Coronary artery (tissue), 2 donors: ENCODE results near the gene ACTMAP.

Experiments
- DNase-seq: peaks from one replicate; pipeline ENCODE4 v3.0.0-alpha.2; 2017; ENCODE audit warnings: low spot score
- H3K27ac ChIP-seq, 2 donors: fragments of 200-600 bp; sonication (generic); one replicate each; pipeline ENCODE4 v1.5.1; 2016 to 2019
- H3K4me3 ChIP-seq: fragments of 200-600 bp; sonication (generic); 2 replicates; pipeline ENCODE4 v1.5.1; 2016; ENCODE audit warnings: mild to moderate bottlenecking, moderate library complexity
- TF ChIP-seq, protein P1 (sequence below): fragments of 200-600 bp; sonication (generic); IDR thresholded peaks from one replicate; pipeline ENCODE4 v1.5.1; 2019; ENCODE audit warnings: antibody characterized with exemption

Gene ACTMAP

DNA sequence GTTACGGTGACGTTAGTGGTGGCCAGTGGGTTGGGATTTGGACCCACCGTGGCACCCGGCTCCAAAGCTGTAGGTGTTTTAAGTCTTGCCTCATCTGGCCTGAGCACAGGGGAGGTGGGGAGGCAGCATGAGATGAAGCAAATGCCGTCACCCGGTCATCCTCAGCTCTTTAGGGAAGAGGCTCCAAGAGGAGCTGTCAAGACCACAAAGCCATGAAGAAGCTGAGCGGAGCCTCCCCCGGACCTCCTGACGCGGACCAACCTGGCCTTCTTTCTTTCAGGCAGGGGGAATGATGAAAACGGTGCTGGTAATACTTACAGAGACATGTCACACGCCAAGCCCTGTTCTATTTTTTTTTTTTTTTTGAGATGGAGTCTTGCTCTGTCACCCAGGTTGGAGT, 7.4 kb downstream of the ACTMAP start:
- DNase-seq, result no peak

DNA sequence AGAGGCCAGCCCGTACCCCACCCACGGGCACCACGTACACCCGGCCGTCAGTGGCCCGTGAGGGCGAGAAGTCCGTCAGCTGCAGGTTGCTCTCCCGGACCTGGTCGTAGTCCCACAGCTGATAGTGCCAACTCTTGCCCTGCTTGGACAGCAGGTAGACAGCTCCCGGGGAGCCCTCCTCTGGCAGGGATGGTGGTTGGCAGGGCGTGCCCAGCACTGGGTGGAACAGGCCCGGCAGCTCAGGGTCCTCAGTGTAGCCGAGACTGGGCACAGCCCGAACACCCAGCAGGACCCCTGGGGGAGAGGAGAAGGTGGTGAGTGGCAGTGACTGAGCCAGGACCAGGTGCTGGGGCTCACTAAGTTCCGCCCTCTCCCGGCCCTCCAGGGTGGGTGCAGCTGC, 7.8 kb downstream of the ACTMAP start:
- TF ChIP-seq, protein P1, sequence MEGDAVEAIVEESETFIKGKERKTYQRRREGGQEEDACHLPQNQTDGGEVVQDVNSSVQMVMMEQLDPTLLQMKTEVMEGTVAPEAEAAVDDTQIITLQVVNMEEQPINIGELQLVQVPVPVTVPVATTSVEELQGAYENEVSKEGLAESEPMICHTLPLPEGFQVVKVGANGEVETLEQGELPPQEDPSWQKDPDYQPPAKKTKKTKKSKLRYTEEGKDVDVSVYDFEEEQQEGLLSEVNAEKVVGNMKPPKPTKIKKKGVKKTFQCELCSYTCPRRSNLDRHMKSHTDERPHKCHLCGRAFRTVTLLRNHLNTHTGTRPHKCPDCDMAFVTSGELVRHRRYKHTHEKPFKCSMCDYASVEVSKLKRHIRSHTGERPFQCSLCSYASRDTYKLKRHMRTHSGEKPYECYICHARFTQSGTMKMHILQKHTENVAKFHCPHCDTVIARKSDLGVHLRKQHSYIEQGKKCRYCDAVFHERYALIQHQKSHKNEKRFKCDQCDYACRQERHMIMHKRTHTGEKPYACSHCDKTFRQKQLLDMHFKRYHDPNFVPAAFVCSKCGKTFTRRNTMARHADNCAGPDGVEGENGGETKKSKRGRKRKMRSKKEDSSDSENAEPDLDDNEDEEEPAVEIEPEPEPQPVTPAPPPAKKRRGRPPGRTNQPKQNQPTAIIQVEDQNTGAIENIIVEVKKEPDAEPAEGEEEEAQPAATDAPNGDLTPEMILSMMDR, result no peak

More for the DNA sequence above, 7.4 kb downstream of the ACTMAP start:
- Histone ChIP-seq H3K27ac (no peak overlapping the region), H3K4me3 (no peak overlapping the region)
- TF ChIP-seq, protein P1, result no peak

DNA sequence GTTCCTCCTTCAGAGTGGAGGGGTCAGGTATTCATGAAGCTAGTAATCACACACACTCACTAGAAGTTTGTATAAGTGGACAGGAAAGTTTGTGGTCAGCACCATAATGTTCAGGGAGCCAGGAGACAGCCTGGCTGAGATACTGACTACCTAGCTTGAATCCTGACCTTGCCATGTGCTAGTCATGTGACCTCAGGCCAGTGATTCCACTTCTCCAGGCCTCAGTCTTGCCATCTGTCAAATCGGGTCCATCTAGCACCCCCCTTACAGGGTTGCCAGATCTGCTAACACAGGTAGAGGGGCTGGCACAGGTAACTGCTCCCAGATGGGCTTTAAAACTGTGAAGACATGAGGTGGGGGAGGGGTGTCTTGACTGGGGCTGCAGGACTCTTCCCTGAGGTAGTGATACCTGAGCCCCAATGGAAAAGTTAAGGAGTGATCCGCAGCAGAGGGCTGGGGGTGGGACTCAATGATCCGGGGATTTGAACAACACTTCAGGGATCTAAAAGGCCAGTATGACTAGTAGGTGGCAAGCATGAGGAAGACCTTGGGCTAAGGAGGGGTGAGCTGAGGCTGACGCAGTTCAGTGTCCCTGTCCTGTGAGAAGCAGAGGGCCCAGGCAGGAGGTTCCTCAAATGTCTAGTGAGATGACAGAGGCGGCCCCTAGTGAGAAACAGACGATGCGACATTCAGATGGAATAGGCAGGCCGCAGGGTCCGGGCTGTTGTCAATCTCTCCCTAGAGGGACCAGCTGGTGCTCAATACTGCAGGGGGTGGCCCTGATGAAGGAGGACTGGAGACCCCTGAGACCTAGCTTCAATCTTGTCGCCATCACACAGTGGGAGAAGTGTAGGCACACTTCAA, 8.5 kb downstream of the ACTMAP start:
- peak overlapping the region in 1 of 2 donors; percentile 79 for H3K27ac ChIP-seq
- DNase-seq, result no peak
- TF ChIP-seq, protein P1, result no peak
- no peak overlapping the region for H3K4me3 ChIP-seq

More for the DNA sequence above, 7.8 kb downstream of the ACTMAP start:
- DNase-seq, result no peak
- H3K27ac ChIP-seq, result no peak overlapping the region
- H3K4me3 ChIP-seq, result no peak overlapping the region

DNA sequence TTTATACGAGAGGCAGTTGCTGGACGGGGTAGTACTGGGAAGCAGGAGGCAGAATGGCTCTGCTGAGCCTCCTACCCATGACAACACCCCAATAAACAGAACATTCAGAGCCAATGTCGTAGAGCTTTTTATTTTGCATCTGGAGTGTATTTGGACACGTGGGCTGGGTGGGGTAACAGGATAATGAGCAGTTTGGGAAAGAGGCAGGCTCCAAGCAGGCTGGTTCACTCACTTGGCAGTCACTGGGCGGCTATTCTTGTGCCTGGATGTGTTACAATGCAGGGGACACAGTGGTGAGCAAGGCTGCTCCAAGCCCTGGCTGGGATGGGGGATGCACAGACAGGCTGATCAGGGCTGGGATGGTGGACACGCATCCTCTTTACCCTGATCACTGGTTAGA, 9.5 kb downstream of the ACTMAP start:
- TF ChIP-seq, protein P1, result no peak
- H3K27ac ChIP-seq, result peak overlapping the region in 1 of 2 donors; percentile 79
- peak; percentile 84 for DNase-seq
- peak overlapping the region; percentile 5 for H3K4me3 ChIP-seq

DNA sequence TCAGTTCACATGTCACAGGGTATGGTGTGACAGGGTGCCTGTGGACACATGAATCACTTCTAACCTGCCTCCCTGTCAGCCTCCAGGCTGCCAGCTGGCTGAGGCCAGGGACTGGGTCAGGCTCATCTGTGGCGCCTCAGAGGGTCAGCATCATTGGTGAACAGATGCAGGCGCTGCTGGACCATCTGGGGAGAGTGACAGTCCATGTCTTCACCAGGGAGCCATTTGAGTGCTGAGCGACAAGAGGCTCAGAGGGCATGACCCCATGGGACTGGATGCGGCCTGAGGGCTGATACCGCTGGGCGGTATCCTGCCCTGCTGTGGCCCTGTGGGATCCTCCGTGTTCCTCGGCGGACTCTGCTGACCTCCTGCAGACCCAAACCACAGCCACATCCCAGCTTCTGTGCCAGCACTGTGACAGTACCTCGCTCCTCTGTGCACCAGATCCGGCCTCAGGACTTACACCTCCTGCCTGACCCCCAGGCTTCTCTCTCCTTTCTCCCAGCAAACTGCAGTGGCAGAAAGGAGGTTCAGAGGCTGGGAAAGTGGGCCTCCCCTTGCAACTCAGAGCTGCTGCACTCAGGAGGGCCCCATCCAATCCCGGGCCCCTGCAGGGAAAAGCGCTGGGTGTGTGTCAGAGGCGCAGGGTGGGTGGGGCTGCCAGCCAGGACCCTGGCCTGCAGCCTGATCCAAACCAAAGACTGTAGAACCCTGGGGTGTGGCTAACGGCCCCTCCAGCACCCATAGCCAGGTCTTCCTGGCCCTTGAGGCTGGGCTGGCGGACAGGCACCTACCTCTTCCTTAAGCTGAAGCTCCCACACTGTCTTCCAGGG, 10.2 kb downstream of the ACTMAP start:
- Histone ChIP-seq H3K4me3 (peak overlapping the region; percentile 5), H3K27ac (peak overlapping the region in 1 of 2 donors; percentile 79)
- TF ChIP-seq, protein P1, result no peak
- DNase-seq, result no peak

DNA sequence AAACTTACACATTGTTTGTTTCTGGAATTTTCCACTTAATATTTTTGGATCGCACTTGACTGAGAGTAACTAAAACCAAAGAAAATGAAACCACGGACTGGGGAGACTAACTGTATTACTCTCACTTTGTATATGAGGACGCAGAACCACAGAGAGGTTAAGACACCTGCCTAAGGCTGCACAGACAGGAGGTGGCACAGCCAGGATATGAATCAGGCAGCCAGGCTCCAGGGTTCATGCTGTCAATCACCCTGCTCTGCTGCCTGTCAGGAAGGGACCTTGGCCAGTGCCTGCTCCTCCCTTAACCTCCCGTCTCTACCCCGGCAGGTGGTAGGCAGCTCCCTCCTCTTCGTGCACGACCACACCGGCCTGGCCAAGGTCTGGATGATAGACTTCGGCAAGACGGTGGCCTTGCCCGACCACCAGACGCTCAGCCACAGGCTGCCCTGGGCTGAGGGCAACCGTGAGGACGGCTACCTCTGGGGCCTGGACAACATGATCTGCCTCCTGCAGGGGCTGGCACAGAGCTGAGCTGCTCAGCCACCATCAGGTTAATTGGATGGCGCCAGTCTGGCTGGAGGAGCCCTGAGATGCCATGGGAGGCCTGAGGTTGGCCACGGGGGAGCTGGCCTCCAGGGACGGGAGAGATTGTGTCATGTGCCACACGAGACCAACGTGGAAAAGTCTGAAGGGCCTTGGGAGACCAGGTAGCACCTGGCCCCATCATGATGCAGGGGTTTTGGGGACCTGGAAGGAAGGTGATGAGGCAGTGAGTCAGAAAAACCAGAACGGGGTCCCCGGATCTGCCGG, 11.0 kb downstream of the ACTMAP start:
- TF ChIP-seq, protein P1, result no peak
- Histone ChIP-seq H3K4me3 (no peak overlapping the region), H3K27ac (peak overlapping the region in 1 of 2 donors; percentile 79)
- DNase-seq, result no peak
